B cell (primary cell): ENCODE results near the gene IFT88. TPM values are rescaled to one million over a fixed set of nuclear protein-coding genes. Genes with fewer than 3 reads are reported as not detected.

Experiments used
- ATAC-seq: fragments of 200-7000 bp; cut with Tn5 transposase; one replicate; pipeline ENCODE4 v1.10.0; 2021; ENCODE audit warnings: low read depth, mild to moderate bottlenecking, moderate number of reproducible peaks, moderate library complexity
- CTCF ChIA-PET: fragments of 350-600 bp; sonication (Branson Sonifier 250); formaldehyde crosslinking; loops from one replicate; lab custom pipeline; 2021; ENCODE audit warnings: antibody characterized with exemption, inconsistent platforms; lab: Charles Lee
- POLR2A ChIA-PET: fragments of 350-600 bp; sonication (Branson Sonifier 250); formaldehyde crosslinking; loops from one replicate; lab custom pipeline; 2021; ENCODE audit warnings: antibody characterized with exemption; lab: Charles Lee
- DNase-seq: peaks from one replicate; pipeline ENCODE4 v3.0.0; 2013
- H2AFZ ChIP-seq: 2 replicates; pipeline ENCODE4 v1.6.1; 2012; ENCODE audit warnings: mild to moderate bottlenecking, low read depth, low read length; ENCODE audit not compliant: insufficient read depth, poor library complexity, severe bottlenecking
- H3K27ac ChIP-seq, 2 donors: 1 replicate in 1 of 2; 2 replicates in 1 of 2; pipeline ENCODE4 v1.5.1; 2012 to 2013; ENCODE audit warnings: low read length in 2 of 2, mild to moderate bottlenecking in 2 of 2, moderate library complexity in 1 of 2
- H3K27me3 ChIP-seq, 4 experiments: fragments of 200-600 bp in 1 of 4; sonication (generic) in 1 of 4; replicated peaks in 1 of 4; 1 replicate in 2 of 4; 2 replicates in 2 of 4; pipeline versions ENCODE4 v1.6.1 to v1.7.0; 2013 to 2016; ENCODE audit warnings: low read length in 3 of 4, mild to moderate bottlenecking in 2 of 4, mixed read lengths in 1 of 4, moderate library complexity in 1 of 4; ENCODE audit not compliant: insufficient read depth in 4 of 4, control insufficient read depth in 3 of 4; ENCODE audit errors: control extremely low read depth in 1 of 4
- H3K36me3 ChIP-seq, 2 experiments: replicated peaks in 1 of 2; 1 replicate in 1 of 2; 2 replicates in 1 of 2; pipeline versions ENCODE4 v1.6.1 to v1.7.1; 2013; ENCODE audit warnings: low read length in 1 of 2; ENCODE audit not compliant: insufficient read depth in 2 of 2, control insufficient read depth in 1 of 2; ENCODE audit errors: control extremely low read depth in 1 of 2, extremely low read depth in 1 of 2
- H3K4me1 ChIP-seq, 2 donors: fragments of 200-600 bp in 1 of 2; sonication (generic) in 1 of 2; 1 replicate in 1 of 2; 2 replicates in 1 of 2; pipeline versions ENCODE4 v1.5.1 to v1.6.1; 2013 to 2017; ENCODE audit warnings: low read length in 2 of 2; ENCODE audit not compliant: control insufficient read depth in 2 of 2, insufficient read depth in 2 of 2
- H3K4me2 ChIP-seq: replicated peaks from 2 replicates; pipeline ENCODE3; 2012; ENCODE audit warnings: mild to moderate bottlenecking, low read depth, low read length; ENCODE audit not compliant: poor library complexity, severe bottlenecking
- H3K4me3 ChIP-seq, 5 experiments: fragments of 200-600 bp in 1 of 5; sonication (generic) in 1 of 5; 1 replicate in 3 of 5; 2 replicates in 2 of 5; pipeline versions ENCODE4 v1.5.1 to v1.7.0; 2011 to 2016; ENCODE audit warnings: low read length in 4 of 5, mild to moderate bottlenecking in 4 of 5, low read depth in 2 of 5, control low read depth in 1 of 5, moderate library complexity in 1 of 5; ENCODE audit not compliant: insufficient read depth in 1 of 5; ENCODE audit errors: control extremely low read depth in 1 of 5, extremely low read depth in 1 of 5
- H3K79me2 ChIP-seq: fragments of 200-600 bp; sonication (generic); one replicate; pipeline ENCODE4 v1.6.0; 2016; ENCODE audit warnings: low read length; ENCODE audit not compliant: control insufficient read depth, insufficient read depth
- H3K9ac ChIP-seq: fragments of 200-600 bp; sonication (generic); 2 replicates; pipeline ENCODE4 v1.6.1; 2017; ENCODE audit warnings: mild to moderate bottlenecking, low read length, moderate library complexity
- H3K9me3 ChIP-seq, 3 donors: one replicate each; pipeline versions ENCODE4 v1.6.1 to v1.7.1; 2013; ENCODE audit warnings: low read length in 2 of 3; ENCODE audit not compliant: control insufficient read depth in 2 of 3, insufficient read depth in 1 of 3; ENCODE audit errors: control extremely low read depth in 1 of 3
- H4K20me1 ChIP-seq: 2 replicates; pipeline ENCODE4 v1.6.0; 2012; ENCODE audit warnings: mild to moderate bottlenecking, low read length; ENCODE audit not compliant: insufficient read depth, control insufficient read depth, poor library complexity, severe bottlenecking
- H3K27ac Mint-ChIP-seq: one replicate; pipeline ENCODE4 v1.8.0; 2021; ENCODE audit warnings: mixed read lengths
- H3K27me3 Mint-ChIP-seq: one replicate; pipeline ENCODE4 v1.8.0; 2021; ENCODE audit warnings: mixed read lengths
- H3K4me1 Mint-ChIP-seq: one replicate; pipeline ENCODE4 v1.8.0; 2021; ENCODE audit warnings: mixed read lengths
- H3K4me3 Mint-ChIP-seq: one replicate; pipeline ENCODE4 v1.8.0; 2021; ENCODE audit warnings: mixed read lengths
- H3K9me3 Mint-ChIP-seq: one replicate; pipeline ENCODE4 v1.8.0; 2022; ENCODE audit warnings: mixed read lengths; ENCODE audit not compliant: insufficient read depth
- EZH2 ChIP-seq: IDR thresholded peaks from 2 replicates; pipeline ENCODE4 v1.6.1; 2012; ENCODE audit warnings: borderline replicate concordance, low read depth, mild to moderate bottlenecking, moderate library complexity, low read length; ENCODE audit not compliant: insufficient read depth, poor library complexity, severe bottlenecking
- WGBS: methylation state at CpG from one replicate; pipeline ENCODE4 v1.1.5; 2013; ENCODE audit warnings: missing lambda C conversion rate; ENCODE audit not compliant: insufficient coverage; 5-methylcytosine and 5-hydroxymethylcytosine counted together
- intact Hi-C: fragments of 100-400 bp; cut with micrococcal nuclease; formaldehyde crosslinking; loops from one replicate; pipeline ENCODE4 v1.10.0; 2022
- polyA plus RNA-seq: library from polyadenylated mRNA; depleted of rRNA; stranded (reverse); fragments of >200 nt; gene quantifications from 2 replicates; pipeline ENCODE4 v1.2.3, GENCODE V29; 2012
- total RNA-seq, 2 donors: library from RNA; stranded (reverse); fragments of 120-200 nt in 1 of 2; gene quantifications; 1 replicate in 1 of 2; 2 replicates in 1 of 2; pipeline versions ENCODE4 v1.2.3 to v1.2.4, GENCODE V29; 2013 to 2022
- TF ChIP-seq, protein P1 (sequence below): fragments of 200-600 bp; IDR thresholded peaks from one replicate; pipeline ENCODE4 v1.8.0; 2022; ENCODE audit warnings: antibody characterized with exemption, mild to moderate bottlenecking

The IFT88 gene
- total and polyA plus RNA-seq, 2 donors (not counting 1 experiment from before 2014, with no cell fraction given), result 8.0 to 23.3 TPM

DNA sequence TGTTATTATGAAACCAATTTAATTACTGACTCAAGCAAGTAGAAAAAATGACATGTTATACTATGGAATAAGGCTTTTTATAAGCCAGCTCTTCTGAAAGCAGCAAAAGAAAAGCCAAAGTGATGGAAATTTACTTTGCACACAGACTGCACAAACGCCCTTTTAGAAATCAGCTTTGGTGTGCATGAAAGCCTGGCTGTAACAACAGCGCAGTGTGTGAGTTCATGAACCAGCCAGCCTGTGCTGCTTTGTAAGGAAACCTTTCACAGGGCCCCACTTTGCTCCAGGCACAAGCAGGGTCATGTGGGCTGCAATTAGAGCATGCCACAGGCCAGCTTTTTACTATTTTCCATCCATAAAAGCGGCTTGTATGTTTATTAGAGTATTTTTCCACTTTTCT, 13.6 kb upstream of the IFT88 start:
- Histone ChIP-seq H3K79me2 (no peaks in the 10 kb centered on the region), H3K4me2 (no peak overlapping the region), H2AFZ (no peak overlapping the region), H3K27me3 (no peaks in the 10 kb centered on the region), H3K9ac (no peak overlapping the region), H4K20me1 (no peaks in the 10 kb centered on the region), H3K9me3 (no peaks in the 10 kb centered on the region), H3K4me1 (no peaks in the 10 kb centered on the region), H3K36me3 (no peaks in the 10 kb centered on the region), H3K4me3 (no peak overlapping the region), H3K27ac (no peak overlapping the region)
- Mint-ChIP-seq H3K27ac (no peak overlapping the region), H3K4me1 (no peaks in the 10 kb centered on the region), H3K4me3 (no peak overlapping the region), H3K9me3 (no peaks in the 10 kb centered on the region), H3K27me3 (no peaks in the 10 kb centered on the region)
- TF ChIP-seq EZH2, result no peak
- TF ChIP-seq, protein P1, sequence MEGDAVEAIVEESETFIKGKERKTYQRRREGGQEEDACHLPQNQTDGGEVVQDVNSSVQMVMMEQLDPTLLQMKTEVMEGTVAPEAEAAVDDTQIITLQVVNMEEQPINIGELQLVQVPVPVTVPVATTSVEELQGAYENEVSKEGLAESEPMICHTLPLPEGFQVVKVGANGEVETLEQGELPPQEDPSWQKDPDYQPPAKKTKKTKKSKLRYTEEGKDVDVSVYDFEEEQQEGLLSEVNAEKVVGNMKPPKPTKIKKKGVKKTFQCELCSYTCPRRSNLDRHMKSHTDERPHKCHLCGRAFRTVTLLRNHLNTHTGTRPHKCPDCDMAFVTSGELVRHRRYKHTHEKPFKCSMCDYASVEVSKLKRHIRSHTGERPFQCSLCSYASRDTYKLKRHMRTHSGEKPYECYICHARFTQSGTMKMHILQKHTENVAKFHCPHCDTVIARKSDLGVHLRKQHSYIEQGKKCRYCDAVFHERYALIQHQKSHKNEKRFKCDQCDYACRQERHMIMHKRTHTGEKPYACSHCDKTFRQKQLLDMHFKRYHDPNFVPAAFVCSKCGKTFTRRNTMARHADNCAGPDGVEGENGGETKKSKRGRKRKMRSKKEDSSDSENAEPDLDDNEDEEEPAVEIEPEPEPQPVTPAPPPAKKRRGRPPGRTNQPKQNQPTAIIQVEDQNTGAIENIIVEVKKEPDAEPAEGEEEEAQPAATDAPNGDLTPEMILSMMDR, result no peak
- ChIA-PET CTCF (no interaction called here), POLR2A (no interaction called here)
- no peak for ATAC-seq
- intact Hi-C loops, result no loop called here
- WGBS, result 93% methylated on average over 2 of the region's 3 CpGs
- DNase-seq, result no peak

DNA sequence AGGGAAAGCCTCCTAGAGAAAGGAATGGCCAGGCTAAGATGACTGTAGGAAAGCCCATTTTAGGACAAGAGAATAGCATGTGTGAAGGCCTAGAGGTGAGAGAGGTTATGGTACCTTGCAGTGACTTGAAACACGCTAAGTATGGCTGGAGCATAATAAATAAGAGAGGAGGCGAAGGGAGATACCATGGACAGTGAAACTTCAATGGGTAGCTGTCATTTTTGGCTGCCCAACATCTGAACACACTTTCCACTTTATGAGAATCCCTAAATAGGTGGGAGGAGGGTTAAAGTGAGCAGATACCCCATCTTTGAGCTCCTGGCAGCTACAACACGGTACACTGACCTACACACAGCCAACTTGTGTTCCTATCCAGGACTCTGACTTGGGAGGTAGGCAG, 8.0 kb upstream of the IFT88 start:
- H3K27me3 Mint-ChIP-seq, result no peaks in the 10 kb centered on the region
- no peaks in the 10 kb centered on the region for H3K9me3 ChIP-seq
- no peaks in the 10 kb centered on the region for H4K20me1 ChIP-seq
- H3K27ac ChIP-seq, result no peak overlapping the region
- intact Hi-C loops, result no loop called here
- H3K4me2 ChIP-seq, result no peak overlapping the region
- H3K79me2 ChIP-seq, result no peaks in the 10 kb centered on the region
- H3K9me3 Mint-ChIP-seq, result no peaks in the 10 kb centered on the region
- no peak overlapping the region for H3K4me3 ChIP-seq
- TF ChIP-seq, protein P1, result no peak
- no peak for TF ChIP-seq EZH2
- no peak for ATAC-seq
- no peak overlapping the region for H3K27ac Mint-ChIP-seq
- no peaks in the 10 kb centered on the region for H3K36me3 ChIP-seq
- H3K4me3 Mint-ChIP-seq, result no peak overlapping the region
- ChIA-PET POLR2A (no interaction called here), CTCF (interaction anchor here (0.6 kb wide), 1 partner anchor 12 kb away, joined by 4 read pairs; no protein-coding TSS in a partner anchor)
- DNase-seq, result no peak
- H3K9ac ChIP-seq, result no peak overlapping the region
- H3K4me1 ChIP-seq, result no peaks in the 10 kb centered on the region
- H2AFZ ChIP-seq, result no peak overlapping the region
- H3K27me3 ChIP-seq, result peaks cover 0 to 2% (median 0%) of the 10 kb centered on the region in 4 experiments
- no CpG with 5 or more reads among the region's 3 CpGs for WGBS
- H3K4me1 Mint-ChIP-seq, result no peaks in the 10 kb centered on the region
